T-helper 9 cell (primary cell): ENCODE data around the gene SAMD1.
A peak's percentile ranks its signal among the peaks of the same experiment; 100 is the strongest.
"Not testable (repeated sequence)": the region's sequence is repeated elsewhere in the genome, so short reads cannot be mapped to it uniquely, and the experiment has no call there.

Experiments
- DNase-seq: peaks from one replicate; pipeline ENCODE4 v3.0.0-alpha.2; 2020

Gene SAMD1

DNA sequence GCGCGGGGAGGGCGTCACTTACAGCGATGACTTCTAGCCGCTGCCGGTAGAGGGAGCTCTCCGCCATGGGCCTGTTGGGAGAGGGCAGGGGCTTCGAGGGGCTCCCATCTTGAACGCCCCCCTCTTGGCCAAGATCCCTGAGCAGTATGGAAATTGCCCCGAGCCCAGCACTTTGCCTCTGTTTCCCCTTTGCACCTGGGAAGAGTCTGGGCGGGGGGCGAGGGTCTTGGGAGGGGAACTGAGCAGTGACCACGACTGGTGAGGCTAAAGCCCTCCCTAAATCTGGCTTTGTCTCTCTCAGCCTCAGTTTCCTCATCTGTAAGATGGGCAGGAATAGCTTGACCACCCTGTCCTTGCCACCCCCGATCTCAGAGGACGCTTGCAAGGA lies 31.5 kb downstream of the SAMD1 start:
- DNase-seq, result peak; percentile 53

DNA sequence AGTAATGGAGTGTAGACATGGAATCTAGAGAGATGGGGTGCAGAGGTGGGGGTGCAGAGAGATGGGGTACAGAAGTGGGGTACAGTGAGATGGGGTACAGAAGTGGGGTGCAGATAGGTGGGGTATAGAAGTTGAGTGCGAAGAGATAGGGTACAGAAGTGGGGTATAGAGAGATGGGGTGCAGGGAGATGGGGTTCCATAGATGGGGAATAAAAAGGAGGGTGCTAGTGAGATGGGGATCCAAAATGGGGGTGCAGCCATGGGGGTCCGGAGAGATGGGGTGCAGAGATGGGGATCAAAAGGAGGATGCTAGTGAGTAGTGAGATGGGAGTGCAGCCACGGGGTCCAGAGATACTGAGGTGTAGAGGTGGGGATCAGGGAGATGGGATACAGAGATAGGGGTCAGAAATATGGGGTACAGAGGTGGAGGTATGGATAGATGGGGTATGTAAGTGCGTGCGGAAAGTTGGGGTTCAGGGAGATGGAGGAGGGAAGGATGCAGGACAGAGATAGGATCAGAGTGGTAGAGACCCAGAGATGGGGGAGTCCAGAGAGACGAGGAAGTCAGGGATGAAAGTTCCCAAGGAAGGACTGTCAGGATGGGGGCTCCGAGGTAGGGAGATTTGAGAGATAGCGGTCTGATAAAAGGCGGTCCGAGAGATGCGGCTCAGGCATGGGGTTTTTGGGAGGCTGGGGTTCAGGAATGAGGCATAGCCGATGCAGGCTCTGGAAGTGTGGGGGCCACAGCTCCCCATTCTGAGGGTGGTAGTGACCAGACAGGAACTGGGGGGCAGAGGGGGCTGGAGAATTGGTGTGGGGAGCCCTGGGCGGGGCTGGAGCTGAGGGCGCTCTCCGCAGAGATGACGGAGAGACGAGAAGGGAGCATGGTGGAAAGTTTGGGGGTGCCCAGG lies 32.1 kb downstream of the SAMD1 start:
- no peak for DNase-seq

DNA sequence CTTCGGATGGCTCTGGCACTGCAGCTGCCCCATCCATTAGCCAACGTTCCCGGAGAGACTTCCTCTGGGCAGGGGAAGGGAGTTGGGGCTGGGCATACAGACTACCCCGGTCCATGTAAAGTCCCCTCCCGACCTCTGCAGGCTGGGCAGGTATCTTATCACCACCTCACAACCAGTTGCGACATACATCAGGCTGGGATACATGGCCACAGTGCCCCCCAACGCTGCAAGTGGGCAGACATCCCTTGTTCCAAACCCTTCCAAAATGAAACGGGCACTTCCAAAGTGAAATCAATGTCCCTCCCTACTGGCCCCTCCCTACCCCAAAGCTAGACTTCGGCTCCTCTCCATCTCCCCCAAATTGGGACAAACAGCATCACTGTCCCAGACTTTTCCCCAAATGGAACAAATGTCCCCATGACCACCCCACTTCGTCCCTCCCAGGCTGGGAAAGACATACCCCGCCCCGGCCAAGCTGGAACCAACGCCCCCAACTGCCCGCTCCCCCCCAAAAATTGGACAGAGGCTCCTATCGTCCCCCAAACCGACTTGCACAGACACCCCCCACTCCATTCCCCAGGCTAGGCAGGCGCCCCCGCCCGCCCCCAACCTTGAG lies 33.7 kb downstream of the SAMD1 start:
- DNase-seq, result no peak

DNA sequence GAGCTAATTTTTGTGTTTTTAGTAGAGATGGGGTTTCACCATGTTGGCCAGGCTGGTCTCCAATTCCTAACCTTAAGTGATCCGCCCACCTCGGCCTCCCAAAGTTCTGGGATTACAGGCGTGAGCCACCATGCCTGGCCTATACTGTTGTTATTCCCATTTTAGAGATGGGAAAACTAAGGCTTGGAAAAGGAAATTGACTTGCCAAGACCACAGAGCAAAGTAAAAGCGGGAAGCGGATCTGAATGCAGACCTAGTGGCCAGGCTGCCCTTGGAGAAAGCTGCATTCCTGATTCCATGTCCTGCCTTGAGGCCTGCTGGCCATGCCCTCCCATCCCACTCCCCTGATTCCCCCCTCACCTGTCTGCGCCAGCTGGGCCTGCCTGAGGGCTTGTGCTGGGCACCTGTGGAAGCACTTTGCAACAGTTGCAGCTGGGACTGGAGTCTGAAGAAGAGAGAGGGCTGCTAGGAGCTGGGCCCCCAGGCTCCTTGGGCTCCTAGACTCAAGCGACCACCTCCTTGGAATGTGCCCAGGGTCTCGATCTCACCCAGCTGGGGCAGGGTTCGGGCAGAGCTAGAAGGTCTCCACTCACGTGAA lies 34.4 kb downstream of the SAMD1 start:
- DNase-seq, result no peak

DNA sequence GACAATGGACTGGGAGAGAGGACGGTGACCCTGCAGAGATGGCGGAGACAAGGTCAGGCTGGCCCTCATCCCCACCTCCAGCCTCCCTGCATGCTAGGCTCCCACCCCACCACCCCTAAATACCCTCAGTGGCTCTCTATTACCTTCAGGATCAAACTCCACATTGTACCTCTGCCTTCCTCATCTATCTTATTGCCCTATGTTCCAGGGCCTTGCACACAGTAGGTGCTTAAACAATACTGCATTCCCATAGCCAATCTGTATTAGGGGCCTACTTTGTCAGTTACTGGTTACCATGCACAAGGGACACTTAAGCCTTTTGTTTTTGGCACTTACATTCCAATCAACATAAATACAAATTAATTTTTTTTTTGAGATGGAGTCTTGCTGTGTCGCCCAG lies 35.2 kb downstream of the SAMD1 start:
- no peak for DNase-seq

DNA sequence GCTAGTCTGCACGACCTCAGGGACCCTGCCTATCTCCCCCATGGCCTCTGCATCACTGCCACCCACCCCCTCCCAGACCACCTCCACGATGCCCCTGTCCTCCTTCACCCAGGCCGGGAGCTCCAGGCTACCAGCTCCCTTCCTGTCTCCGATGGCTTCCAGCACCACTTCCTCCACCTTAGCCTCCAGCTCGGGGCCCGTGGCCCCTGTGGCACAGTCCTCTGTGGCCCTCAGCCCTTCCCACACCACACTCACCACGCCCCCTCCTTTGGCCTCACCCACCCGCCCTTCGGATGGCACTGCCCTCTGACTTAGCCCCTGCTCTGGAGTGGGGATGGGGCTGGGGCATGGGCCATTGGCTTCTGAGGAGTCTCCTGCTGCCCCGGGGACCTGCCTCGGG lies 35.8 kb downstream of the SAMD1 start:
- DNase-seq, result no peak

DNA sequence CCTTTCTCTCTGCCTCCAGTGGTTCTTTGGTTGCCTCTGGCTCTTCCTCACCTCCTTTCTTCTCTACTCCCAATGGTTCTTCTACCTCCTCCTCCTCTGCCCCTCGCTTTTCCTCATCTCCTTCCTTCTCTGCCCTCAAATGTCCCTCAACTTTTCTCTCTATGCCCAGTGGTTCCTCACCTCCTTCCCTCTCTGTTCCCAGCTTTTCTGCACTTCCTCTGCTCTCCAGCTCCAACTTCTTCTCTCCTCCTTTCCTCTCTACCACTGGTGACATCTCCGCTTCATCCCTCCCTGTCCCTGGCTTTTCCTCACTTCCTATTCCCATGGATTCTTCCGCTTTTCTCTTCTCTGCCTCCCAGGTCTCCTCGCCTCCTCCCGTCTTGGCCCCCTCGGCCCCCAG lies 36.5 kb downstream of the SAMD1 start:
- DNase-seq, result no peak

DNA sequence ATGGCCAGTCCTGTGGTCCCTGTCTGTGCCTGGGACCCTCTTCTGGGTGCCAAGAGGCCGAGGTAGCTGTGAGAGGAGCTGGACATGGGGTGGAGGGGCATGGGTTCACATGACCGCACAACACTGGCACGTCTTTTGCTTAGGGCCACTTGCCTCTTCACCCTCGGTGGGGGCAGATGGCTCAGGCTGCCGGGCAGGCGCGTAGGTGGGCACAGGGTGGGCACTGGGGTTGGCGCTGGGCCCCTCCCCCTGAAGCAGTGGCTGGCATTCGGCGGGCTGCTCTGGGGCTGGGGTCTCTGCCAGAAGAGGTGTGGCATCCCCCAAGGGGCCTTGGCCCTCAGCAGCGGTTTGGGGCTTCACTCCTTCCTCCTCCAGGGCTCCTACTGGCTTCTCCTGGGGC lies 37.1 kb downstream of the SAMD1 start:
- DNase-seq, result no peak

DNA sequence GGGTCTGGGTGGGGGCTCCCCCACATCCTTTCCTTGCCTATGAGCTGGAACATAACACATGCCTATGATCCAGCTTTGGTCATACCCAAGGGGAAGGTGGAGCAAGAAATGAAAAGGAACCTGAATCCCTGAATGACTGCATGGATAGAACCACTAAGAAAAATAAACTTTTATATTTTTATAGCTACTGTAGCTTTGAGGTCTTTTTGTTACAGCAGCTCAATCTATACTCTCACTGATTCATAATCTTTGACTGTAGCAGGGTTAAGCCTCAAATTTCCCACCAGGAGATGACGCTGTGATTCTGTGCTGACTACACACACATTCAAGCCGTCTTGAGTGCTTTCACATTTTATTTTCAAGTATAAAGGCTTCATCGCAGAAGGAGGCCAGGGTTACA lies 37.5 kb downstream of the SAMD1 start:
- no peak for DNase-seq

DNA sequence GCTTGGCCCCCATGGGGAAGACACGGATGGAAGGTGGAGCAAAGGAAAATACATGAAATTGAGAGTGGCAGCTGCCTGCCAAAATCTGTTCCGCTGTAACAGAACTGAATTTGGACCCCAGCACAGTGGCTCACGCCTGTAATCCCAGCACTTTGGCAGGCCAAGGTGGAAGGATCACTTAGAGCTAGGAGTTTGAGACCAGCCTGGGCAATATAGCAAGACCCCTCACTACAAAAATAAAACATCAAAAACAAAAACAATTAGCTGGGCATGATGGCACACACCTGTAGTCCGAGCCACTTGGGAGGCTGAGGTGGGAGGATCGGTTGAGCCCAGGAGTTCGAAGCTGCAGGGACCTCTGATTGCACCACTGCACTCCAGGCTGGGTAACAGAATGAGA lies 38.1 kb downstream of the SAMD1 start:
- no peak for DNase-seq

DNA sequence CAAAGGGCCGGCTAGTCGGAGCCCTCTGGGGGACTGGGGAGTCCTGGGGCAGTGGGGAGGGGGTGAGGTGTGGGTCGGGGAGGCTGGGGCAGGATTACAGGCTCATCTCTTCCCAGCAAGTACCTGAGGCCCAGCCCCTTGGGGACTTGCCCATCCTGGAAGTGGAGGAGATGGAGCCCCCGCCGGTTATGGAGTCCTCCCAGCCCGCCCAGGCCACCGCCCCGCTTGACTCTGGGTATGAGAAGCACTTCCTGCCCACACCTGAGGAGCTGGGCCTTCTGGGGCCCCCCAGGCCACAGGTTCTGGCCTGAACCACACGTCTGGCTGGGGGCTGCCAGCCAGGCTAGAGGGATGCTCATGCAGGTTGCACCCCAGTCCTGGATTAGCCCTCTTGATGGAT lies 38.6 kb downstream of the SAMD1 start:
- no peak for DNase-seq

DNA sequence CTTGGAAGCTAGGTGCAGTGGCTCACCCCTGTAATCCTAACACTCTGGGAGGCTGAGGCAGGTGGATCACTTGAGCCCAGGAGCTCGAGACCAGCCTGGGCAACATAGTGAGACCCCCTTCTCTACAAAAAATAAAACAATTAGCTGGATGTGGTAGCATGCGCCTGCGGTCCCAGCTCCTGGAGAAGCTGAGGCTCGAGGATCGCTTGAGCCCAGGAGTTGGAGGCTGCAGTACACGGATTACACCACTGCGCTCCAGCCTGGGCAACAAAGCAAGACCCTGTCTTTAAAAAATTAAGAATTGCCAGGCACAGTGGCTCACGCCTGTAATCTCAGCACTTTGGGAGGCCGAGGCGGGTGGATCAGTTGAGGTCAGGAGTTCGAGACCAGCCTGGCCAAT lies 39.6 kb downstream of the SAMD1 start:
- DNase-seq, result not testable (repeated sequence)

DNA sequence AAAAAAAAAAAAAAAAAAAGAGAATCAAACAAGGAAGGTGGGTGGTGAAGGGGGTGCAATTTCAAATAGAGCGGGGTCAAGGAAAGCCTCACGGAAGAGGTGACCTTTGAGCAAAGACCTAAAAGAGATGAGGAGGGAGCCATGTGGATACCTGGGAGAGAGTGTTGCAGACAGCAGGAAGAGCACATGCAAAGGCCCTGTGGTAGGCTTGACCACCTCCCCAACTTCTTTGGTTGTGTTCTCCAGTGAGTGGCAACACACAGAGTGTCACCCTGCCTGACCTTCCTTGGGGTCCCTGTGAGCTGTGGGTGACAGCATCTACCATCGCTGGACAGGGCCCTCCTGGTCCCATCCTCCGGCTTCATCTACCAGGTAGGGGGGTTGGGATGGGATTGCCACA lies 40.0 kb downstream of the SAMD1 start:
- DNase-seq, result no peak

DNA sequence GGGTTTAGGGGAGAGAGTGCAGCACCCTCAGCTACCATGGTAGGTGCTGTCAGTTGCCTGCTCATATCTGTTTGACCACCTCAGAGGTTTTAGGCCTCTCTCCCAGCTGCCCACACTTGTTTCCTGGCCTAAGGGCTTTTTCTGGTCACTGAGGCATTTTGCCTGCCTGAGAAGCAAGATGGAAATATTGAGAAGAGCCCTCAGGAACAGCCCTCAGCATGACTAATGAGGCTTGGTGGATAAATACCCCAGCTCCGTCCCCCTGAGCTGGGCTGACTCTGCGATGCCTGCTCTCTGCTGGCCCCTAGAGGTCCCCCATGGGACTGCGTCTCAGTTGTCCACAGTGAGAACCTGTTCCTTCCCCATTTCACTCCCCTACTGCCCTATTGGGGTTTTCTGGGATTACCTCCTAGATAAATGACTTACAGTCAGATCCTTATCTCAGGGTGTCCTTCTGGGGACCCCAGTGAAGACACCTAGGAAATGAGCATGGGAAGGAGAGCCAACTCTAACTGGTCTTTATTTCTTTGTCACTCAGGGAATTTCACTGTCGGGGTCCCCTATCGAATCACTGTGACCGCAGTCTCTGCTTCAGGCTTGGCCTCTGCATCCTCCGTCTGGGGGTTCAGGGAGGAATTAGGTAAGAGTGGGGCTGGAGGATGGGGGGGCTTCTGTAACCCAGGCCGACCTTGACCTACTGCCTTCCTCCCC lies 42.0 kb downstream of the SAMD1 start:
- DNase-seq, result peak; percentile 76

DNA sequence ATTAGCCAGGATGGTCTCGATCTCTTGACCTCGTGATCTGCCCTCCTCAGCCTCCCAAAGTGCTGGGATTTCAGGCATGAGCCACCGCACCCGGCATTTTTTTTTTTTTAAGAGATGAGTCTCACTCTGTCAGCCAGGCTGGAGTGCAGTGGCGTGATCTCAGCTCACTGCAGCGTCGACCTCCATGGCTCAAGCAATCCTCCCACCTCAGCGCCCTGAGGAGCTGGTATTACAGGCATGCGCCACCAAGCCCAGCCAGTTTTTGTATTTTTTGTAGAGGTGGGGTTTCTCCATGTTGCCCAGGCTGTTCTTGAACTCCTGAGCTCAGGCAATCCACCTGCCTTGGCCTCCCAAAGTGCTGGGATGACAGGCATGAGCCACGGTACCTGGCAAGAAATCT lies 42.7 kb downstream of the SAMD1 start:
- DNase-seq, result not testable (repeated sequence)

DNA sequence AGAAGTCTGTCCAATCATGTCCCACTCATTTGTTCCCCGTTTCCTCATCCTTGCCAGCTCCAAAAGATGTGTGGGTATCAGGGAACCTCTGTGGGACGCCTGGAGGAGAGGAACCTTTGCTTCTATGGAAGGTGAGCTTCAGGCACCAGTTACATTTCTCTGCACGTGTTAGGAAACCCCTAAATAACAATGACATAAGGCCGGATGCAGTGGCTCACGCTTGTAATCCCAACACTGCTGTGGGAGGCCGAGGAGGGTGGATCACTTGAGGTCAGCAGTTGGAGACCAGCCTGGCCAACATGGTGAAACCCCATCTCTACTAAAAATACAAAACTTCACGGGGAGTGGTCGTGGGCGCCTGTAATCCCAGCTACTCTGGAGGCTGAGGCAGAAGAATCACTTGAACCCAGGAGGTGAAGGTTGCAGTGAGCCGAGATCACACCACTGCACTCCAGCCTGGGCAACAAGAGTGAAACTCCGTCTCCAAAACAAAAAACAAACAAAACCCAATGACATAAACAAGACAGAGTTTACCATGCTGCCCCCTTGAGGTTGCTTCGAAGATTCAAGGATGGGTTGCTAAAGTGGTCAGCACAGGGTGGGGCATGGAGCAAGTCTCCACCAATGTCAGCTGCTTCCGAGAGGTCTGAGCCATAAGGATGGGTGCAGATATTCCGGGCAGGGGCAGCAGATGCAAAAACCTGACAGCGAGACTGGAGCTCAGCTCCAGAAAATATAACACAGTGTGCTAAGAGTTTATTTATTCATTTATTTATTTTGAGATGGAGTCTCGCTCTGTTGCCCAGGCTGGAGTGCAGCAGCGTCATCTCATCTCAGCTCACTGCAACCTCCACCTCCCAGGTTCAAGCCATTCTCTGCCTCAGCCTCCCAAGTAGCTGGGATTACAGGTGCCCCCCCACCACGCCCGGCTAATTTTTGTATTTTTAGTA lies 47.6 kb downstream of the SAMD1 start:
- not testable (repeated sequence) for DNase-seq

DNA sequence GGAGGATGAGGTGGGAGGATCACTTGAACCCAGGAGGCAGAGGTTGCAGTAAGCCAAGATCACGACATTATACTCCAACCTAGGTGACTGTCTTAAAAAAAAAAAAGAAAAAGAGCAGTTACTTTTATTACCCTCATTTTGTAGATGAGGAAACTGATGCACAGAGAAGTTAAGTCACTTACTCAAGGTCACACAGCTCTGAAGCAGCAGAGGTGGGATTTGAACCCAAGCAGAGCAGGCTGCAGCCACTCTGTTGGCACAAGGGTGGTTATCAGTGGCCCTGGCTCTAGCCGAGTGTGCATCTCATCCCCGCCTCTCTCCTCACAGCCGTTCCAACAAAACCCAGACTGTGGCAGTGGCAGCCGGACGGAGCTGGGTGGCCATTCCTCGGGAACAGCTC lies 51.4 kb downstream of the SAMD1 start:
- no peak for DNase-seq
